ENCODE data around the gene MT1G.

DNA sequence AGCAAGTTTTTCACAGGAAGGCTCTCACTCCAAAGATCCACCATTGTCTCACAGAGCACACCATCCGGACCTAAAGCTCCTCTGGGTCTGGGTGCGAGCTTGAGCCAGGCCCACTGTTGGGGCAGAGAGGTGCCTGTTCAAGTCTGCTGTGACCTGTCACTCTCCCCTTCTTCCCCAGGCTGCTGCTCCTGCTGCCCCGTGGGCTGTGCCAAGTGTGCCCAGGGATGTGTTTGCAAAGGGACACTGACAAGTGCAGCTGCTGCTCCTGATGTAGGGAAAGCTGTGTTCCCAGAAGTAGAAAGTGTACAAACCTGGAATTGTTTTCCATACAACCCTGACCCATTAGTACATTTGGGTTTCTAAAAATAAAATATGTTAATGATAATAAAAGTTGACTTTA lies 9.6 kb upstream of the MT1G start:
- TF ChIP-seq, protein P1, sequence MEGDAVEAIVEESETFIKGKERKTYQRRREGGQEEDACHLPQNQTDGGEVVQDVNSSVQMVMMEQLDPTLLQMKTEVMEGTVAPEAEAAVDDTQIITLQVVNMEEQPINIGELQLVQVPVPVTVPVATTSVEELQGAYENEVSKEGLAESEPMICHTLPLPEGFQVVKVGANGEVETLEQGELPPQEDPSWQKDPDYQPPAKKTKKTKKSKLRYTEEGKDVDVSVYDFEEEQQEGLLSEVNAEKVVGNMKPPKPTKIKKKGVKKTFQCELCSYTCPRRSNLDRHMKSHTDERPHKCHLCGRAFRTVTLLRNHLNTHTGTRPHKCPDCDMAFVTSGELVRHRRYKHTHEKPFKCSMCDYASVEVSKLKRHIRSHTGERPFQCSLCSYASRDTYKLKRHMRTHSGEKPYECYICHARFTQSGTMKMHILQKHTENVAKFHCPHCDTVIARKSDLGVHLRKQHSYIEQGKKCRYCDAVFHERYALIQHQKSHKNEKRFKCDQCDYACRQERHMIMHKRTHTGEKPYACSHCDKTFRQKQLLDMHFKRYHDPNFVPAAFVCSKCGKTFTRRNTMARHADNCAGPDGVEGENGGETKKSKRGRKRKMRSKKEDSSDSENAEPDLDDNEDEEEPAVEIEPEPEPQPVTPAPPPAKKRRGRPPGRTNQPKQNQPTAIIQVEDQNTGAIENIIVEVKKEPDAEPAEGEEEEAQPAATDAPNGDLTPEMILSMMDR (IDR thresholded peaks at IDR 0.05), result no peak
- TF ChIP-seq POLR2A (IDR thresholded peaks at IDR 0.05), result no peak
